H1 (cell line): Measurements from ENCODE around the gene MYBPH. TPM values are rescaled to one million over a fixed set of nuclear protein-coding genes. Genes with fewer than 3 reads are reported as not detected.

ENCODE experiments used
- CTCF ChIA-PET: fragments of 300-600 bp; sonication (Branson Sonifier 250); formaldehyde crosslinking; loops from one replicate; lab custom pipeline; 2021; ENCODE audit not compliant: partially characterized antibody; lab: Charles Lee
- POLR2A ChIA-PET: fragments of 300-600 bp; sonication (Branson Sonifier 250); formaldehyde crosslinking; loops from one replicate; lab custom pipeline; 2021; ENCODE audit warnings: inconsistent platforms; ENCODE audit not compliant: partially characterized antibody; lab: Charles Lee
- DNase-seq, 2 experiments: peaks; one replicate each; pipeline versions ENCODE4 v3.0.0 to v3.0.0-alpha.2; 2010 to 2022; ENCODE audit warnings: low spot score in 2 of 2, low read depth in 1 of 2, mixed read lengths in 1 of 2
- FAIRE-seq: peaks from 2 replicates; lab custom pipeline; 2011; peaks lifted over from hg19 to GRCh38; lab: Jason Lieb, UNC
- H2AFZ ChIP-seq: 2 replicates; pipeline ENCODE4 v1.8.1; 2012; ENCODE audit warnings: low read length, inconsistent platforms
- H2AK5ac ChIP-seq: 2 replicates; pipeline ENCODE4 v1.6.1; 2013; ENCODE audit warnings: low read depth, low read length
- H2BK120ac ChIP-seq: replicated peaks from 2 replicates; pipeline ENCODE3; 2013; ENCODE audit warnings: low read depth, low read length, inconsistent platforms
- H2BK12ac ChIP-seq: 2 replicates; pipeline ENCODE4 v1.6.1; 2013; ENCODE audit warnings: low read depth, low read length
- H2BK15ac ChIP-seq: 2 replicates; pipeline ENCODE4 v1.6.1; 2013; ENCODE audit warnings: low read length
- H2BK20ac ChIP-seq: 2 replicates; pipeline ENCODE4 v1.6.1; 2013; ENCODE audit warnings: low read length
- H2BK5ac ChIP-seq: 2 replicates; pipeline ENCODE4 v1.6.1; 2013; ENCODE audit warnings: low read depth, low read length
- H3K14ac ChIP-seq: 2 replicates; pipeline ENCODE4 v1.6.1; 2013; ENCODE audit warnings: inconsistent platforms; ENCODE audit not compliant: insufficient read length
- H3K18ac ChIP-seq: 2 replicates; pipeline ENCODE4 v1.6.1; 2013; ENCODE audit warnings: low read length; ENCODE audit errors: extremely low read depth
- H3K23ac ChIP-seq: 2 replicates; pipeline ENCODE4 v1.6.1; 2013; ENCODE audit warnings: inconsistent platforms; ENCODE audit not compliant: insufficient read length
- H3K23me2 ChIP-seq: 2 replicates; pipeline ENCODE4 v1.6.1; 2013; ENCODE audit warnings: low read depth, low read length
- H3K27ac ChIP-seq: 2 replicates; pipeline ENCODE4 v1.6.1; 2011; ENCODE audit warnings: low read depth, low read length, inconsistent platforms
- H3K27me3 ChIP-seq, 4 experiments: replicated peaks in 1 of 4; 1 replicate in 1 of 4; 2 replicates in 3 of 4; pipeline versions ENCODE4 v1.6.1 to v1.8.1; 2011 to 2013; ENCODE audit warnings: low read length in 3 of 4, mild to moderate bottlenecking in 3 of 4, inconsistent platforms in 2 of 4, mixed read lengths in 2 of 4, moderate library complexity in 1 of 4; ENCODE audit not compliant: control insufficient read depth in 3 of 4, insufficient read depth in 3 of 4; ENCODE audit errors: extremely low read depth in 1 of 4
- H3K36me3 ChIP-seq, 4 experiments: 2 replicates each; pipeline versions ENCODE4 v1.6.1 to v1.8.1; 2011 to 2013; ENCODE audit warnings: mild to moderate bottlenecking in 4 of 4, low read length in 3 of 4, moderate library complexity in 2 of 4, control low read depth in 1 of 4, inconsistent platforms in 1 of 4; ENCODE audit not compliant: insufficient read depth in 4 of 4, control insufficient read depth in 2 of 4
- H3K4ac ChIP-seq: replicated peaks from 2 replicates; pipeline ENCODE3; 2013; ENCODE audit warnings: low read length, low read depth, mixed read lengths, inconsistent platforms; ENCODE audit not compliant: insufficient read length
- H3K4me1 ChIP-seq, 4 experiments: replicated peaks in 1 of 4; 1 replicate in 1 of 4; 2 replicates in 3 of 4; pipeline versions ENCODE4 v1.6.1 to v1.8.1; 2011 to 2013; ENCODE audit warnings: low read length in 3 of 4, inconsistent platforms in 2 of 4, mixed read lengths in 1 of 4; ENCODE audit not compliant: insufficient read depth in 4 of 4, control insufficient read depth in 3 of 4
- H3K4me2 ChIP-seq, 2 experiments: 2 replicates each; pipeline versions ENCODE4 v1.6.1 to v1.8.1; 2011 to 2013; ENCODE audit warnings: low read depth in 2 of 2, low read length in 2 of 2, control low read depth in 1 of 2, inconsistent platforms in 1 of 2, mild to moderate bottlenecking in 1 of 2; ENCODE audit not compliant: insufficient read depth in 1 of 2
- H3K4me3 ChIP-seq, 4 experiments: fragments of 200-600, 300-600 bp in 1 of 4; sonication (generic), shearing (Covaris generic), sonication (Bioruptor Twin) in 1 of 4; 2 replicates each; pipeline versions ENCODE4 v1.5.1 to v1.8.1; 2011 to 2016; ENCODE audit warnings: low read length in 4 of 4, low read depth in 3 of 4, control low read depth in 2 of 4, inconsistent platforms in 2 of 4, mild to moderate bottlenecking in 2 of 4, mixed read lengths in 1 of 4, moderate library complexity in 1 of 4; ENCODE audit not compliant: insufficient read depth in 2 of 4; ENCODE audit errors: extremely low read depth in 1 of 4
- H3K56ac ChIP-seq: replicated peaks from 2 replicates; pipeline ENCODE3; 2013; ENCODE audit warnings: low read depth, mild to moderate bottlenecking, mixed read lengths, low read length, inconsistent platforms; ENCODE audit not compliant: insufficient read length
- H3K79me1 ChIP-seq: 2 replicates; pipeline ENCODE4 v1.6.1; 2013; ENCODE audit warnings: low read depth, low read length, control low read depth
- H3K79me2 ChIP-seq, 2 experiments: 2 replicates each; pipeline versions ENCODE4 v1.6.1 to v1.8.1; 2012 to 2013; ENCODE audit warnings: low read length in 2 of 2, mild to moderate bottlenecking in 2 of 2, inconsistent platforms in 1 of 2; ENCODE audit not compliant: insufficient read depth in 2 of 2, control insufficient read depth in 1 of 2
- H3K9ac ChIP-seq, 4 experiments: replicated peaks in 1 of 4; 1 replicate in 1 of 4; 2 replicates in 3 of 4; pipeline versions ENCODE4 v1.6.1 to v1.8.1; 2011 to 2013; ENCODE audit warnings: low read depth in 3 of 4, low read length in 3 of 4, control low read depth in 2 of 4, mild to moderate bottlenecking in 2 of 4, moderate library complexity in 2 of 4, inconsistent platforms in 1 of 4; ENCODE audit errors: extremely low read depth in 1 of 4
- H3K9me3 ChIP-seq, 2 experiments: 2 replicates each; pipeline versions ENCODE4 v1.6.1 to v1.8.1; 2012 to 2013; ENCODE audit warnings: mild to moderate bottlenecking in 2 of 2, moderate library complexity in 2 of 2, control low read depth in 1 of 2, inconsistent platforms in 1 of 2, low read depth in 1 of 2, low read length in 1 of 2, mixed read lengths in 1 of 2; ENCODE audit not compliant: insufficient read depth in 2 of 2
- H4K20me1 ChIP-seq, 2 experiments: replicated peaks in 1 of 2; 2 replicates each; pipeline versions ENCODE3 to v1.8.1; 2011 to 2013; ENCODE audit warnings: inconsistent platforms in 2 of 2, low read length in 2 of 2, mild to moderate bottlenecking in 1 of 2; ENCODE audit not compliant: insufficient read depth in 2 of 2, control insufficient read depth in 1 of 2
- H4K5ac ChIP-seq: 2 replicates; pipeline ENCODE4 v1.6.1; 2013; ENCODE audit warnings: low read length, low read depth, mixed read lengths, inconsistent platforms; ENCODE audit not compliant: insufficient read length
- H4K8ac ChIP-seq: 2 replicates; pipeline ENCODE4 v1.8.0; 2013; ENCODE audit warnings: mild to moderate bottlenecking, moderate library complexity, low read length, inconsistent platforms; ENCODE audit not compliant: insufficient read depth; ENCODE audit errors: extremely low read depth
- H4K91ac ChIP-seq: replicated peaks from 2 replicates; pipeline ENCODE3; 2013; ENCODE audit warnings: low read length, mixed read lengths, inconsistent platforms; ENCODE audit not compliant: insufficient read length
- ASH2L ChIP-seq: fragments of 200-600, 300-600 bp; sonication (generic); IDR thresholded peaks from one replicate; pipeline ENCODE4 v1.7.1; 2017; ENCODE audit warnings: low read length
- ATF2 ChIP-seq: IDR thresholded peaks from 2 replicates; pipeline ENCODE4 v1.6.1; 2012; ENCODE audit warnings: low read length, inconsistent platforms
- BRCA1 ChIP-seq: IDR thresholded peaks from 2 replicates; pipeline ENCODE4 v1.6.1; 2012; ENCODE audit warnings: low read depth, low read length, improper control_type of control experiment
- FOSL1 ChIP-seq: IDR thresholded peaks from 2 replicates; pipeline ENCODE4 v1.6.1; 2011; ENCODE audit warnings: mild to moderate bottlenecking, low read depth, low read length, moderate library complexity; ENCODE audit not compliant: insufficient read depth
- HDAC2 ChIP-seq, 2 experiments: fragments of 300-600 bp in 1 of 2; sonication (generic) in 1 of 2; IDR thresholded peaks; 2 replicates each; pipeline ENCODE4 v1.6.1; 2011 to 2012; ENCODE audit warnings: low read depth in 2 of 2, low read length in 2 of 2, mild to moderate bottlenecking in 2 of 2, moderate library complexity in 2 of 2, borderline replicate concordance in 1 of 2, inconsistent platforms in 1 of 2
- NANOG ChIP-seq: IDR thresholded peaks from 2 replicates; pipeline ENCODE4 v1.6.1; 2011; ENCODE audit warnings: low read length, low read depth, mild to moderate bottlenecking, inconsistent platforms; ENCODE audit not compliant: insufficient read depth, poor library complexity, severe bottlenecking
- RBBP5 ChIP-seq: IDR thresholded peaks from 2 replicates; pipeline ENCODE4 v1.7.1; 2012; ENCODE audit warnings: low read depth, mild to moderate bottlenecking, inconsistent platforms, low read length, moderate library complexity, borderline replicate concordance
- SIN3A ChIP-seq, 2 experiments: IDR thresholded peaks in 1 of 2; conservative IDR thresholded peaks in 1 of 2; 2 replicates each; pipeline ENCODE4 v1.6.1; 2011 to 2012; ENCODE audit warnings: low read length in 2 of 2, improper control_type of control experiment in 1 of 2, low read depth in 1 of 2, mild to moderate bottlenecking in 1 of 2
- SIX5 ChIP-seq: IDR thresholded peaks from 2 replicates; pipeline ENCODE4 v1.6.1; 2011; ENCODE audit warnings: mild to moderate bottlenecking, low read depth, low read length
- ZNF274 ChIP-seq: IDR thresholded peaks from 2 replicates; pipeline ENCODE4 v1.7.0; 2012; ENCODE audit warnings: low read length, borderline replicate concordance; ENCODE audit errors: extremely low read depth
- WGBS, 2 experiments: shearing (Covaris generic) in 1 of 2; methylation state at CpG; one replicate each; pipeline versions ENCODE4 v1.1.6 to v1.1.7; 2013 to 2015; ENCODE audit warnings: low lambda C conversion rate in 2 of 2, mixed read lengths in 2 of 2, inconsistent platforms in 1 of 2, low coverage in 1 of 2, missing lambda C conversion rate in 1 of 2; ENCODE audit not compliant: insufficient replicate concordance in 2 of 2, insufficient coverage in 1 of 2, insufficient read length in 1 of 2; ENCODE audit errors: extremely low coverage in 1 of 2, missing lambda C conversion rate in 1 of 2; 5-methylcytosine and 5-hydroxymethylcytosine counted together
- polyA plus RNA-seq, 7 experiments: library from polyadenylated mRNA; depleted of rRNA in 3 of 7; stranded (reverse) in 5 of 7; unstranded in 2 of 7; fragments of >200 nt in 5 of 7; fragments of 200-250 nt in 2 of 7; gene quantifications; 1 replicate in 5 of 7; 2 replicates in 1 of 7; 4 replicates in 1 of 7; pipeline versions ENCODE4 v1.2.1 to v1.2.3, GENCODE V29; 2011 to 2013; ENCODE audit warnings: missing spikeins in 2 of 7, mixed read lengths in 2 of 7
- total RNA-seq: library from RNA; stranded (reverse); fragmentation: NEBNext Ultra II Directional; extraction: Animal tissue kit (Norgen Biotek cat#: 25700); gene quantifications from 2 replicates; pipeline ENCODE4 v1.2.1, GENCODE V29; 2021

MYBPH gene
- total and polyA plus RNA-seq, 2 of the 8 experiments (the other 6 are each of a cell fraction or from before 2014, with no cell fraction given), result not detected

- Histone ChIP-seq H4K91ac (no peak overlapping the region), H3K4me3 (no peak overlapping the region), H3K27ac (no peak overlapping the region), H4K20me1 (no peaks in the 10 kb centered on the region), H2BK20ac (no peak overlapping the region), H2BK5ac (no peak overlapping the region), H3K27me3 (no peaks in the 10 kb centered on the region), H3K18ac (no peak overlapping the region), H3K4me1 (no peaks in the 10 kb centered on the region; a peak in 1 of 7 replicates), H3K36me3 (no peaks in the 10 kb centered on the region), H3K4ac (no peak overlapping the region), H2BK15ac (no peak overlapping the region), H3K9ac (no peak overlapping the region), H3K23ac (no peak overlapping the region), H3K56ac (no peak overlapping the region), H3K14ac (no peak overlapping the region), H2AFZ (no peak overlapping the region), H3K23me2 (no peaks in the 10 kb centered on the region), H3K79me1 (no peaks in the 10 kb centered on the region), H2BK12ac (peak overlapping the region; percentile 50; the same call in 1 of the 2 replicates), H4K8ac (no peak overlapping the region), H2AK5ac (no peak overlapping the region), H3K79me2 (no peaks in the 10 kb centered on the region), H4K5ac (no peak overlapping the region), H2BK120ac (no peak overlapping the region), H3K9me3 (no peaks in the 10 kb centered on the region), H3K4me2 (no peak overlapping the region)
- 95% methylated on average over 24 of the region's 28 CpGs; no CpG with 5 or more reads in 1 of the 2 experiments for WGBS, 2 experiments
- DNase-seq (no peak), FAIRE-seq (no peak)
- ChIA-PET CTCF (interaction anchor here (0.9 to 16.8 kb wide), 10 partner anchors 11 to 131 kb away, joined by 3 to 511 read pairs (median 8); partner anchors contain the start of gene ADORA1), POLR2A (no interaction called here)
- TF ChIP-seq HDAC2 (IDR thresholded peaks at IDR 0.05; ENCODE audit: borderline replicate concordance in 1 of 2, low read depth in 2 of 2, low read length in 2 of 2) (no peak), FOSL1 (no peak), RBBP5 (no peak), BRCA1 (no peak), SIN3A (conservative IDR thresholded peaks at IDR 0.05 in 1 of 2, IDR thresholded peaks at IDR 0.05 in 1 of 2; ENCODE audit: low read depth in 1 of 2, low read length in 2 of 2) (no peak), NANOG (no peak), SIX5 (no peak), ASH2L (no peak), ZNF274 (no peak), ATF2 (no peak)
Observed at GRCh38 chr1:203165101-203165799, 10.4 kb downstream of the MYBPH start.
